ENCODE data around the gene RNF31.

GRCh38 chr14:24130717-24131548, 16.4 kb upstream of the RNF31 start:
- TF ChIP-seq CTCF (IDR thresholded peaks at IDR 0.05; ENCODE audit: low read depth, low read length) (no peak), EZH2phosphoT487 (IDR thresholded peaks at IDR 0.05; ENCODE audit: low read depth) (no peak)

All from OCI-LY3 (cell line).